SK-N-SH treated with all-trans-retinoic acid at 6 μM for 48 hours (cell line): Measurements from ENCODE around the gene NAB1.
"Not testable (repeated sequence)": the region's sequence is repeated elsewhere in the genome, so short reads cannot be mapped to it uniquely, and the experiment has no call there.

ENCODE experiments used
- ATAC-seq: fragments of 200-7000 bp; cut with Tn5 transposase; 3 replicates; pipeline ENCODE4 v1.9.1; 2020; ENCODE audit warnings: mild to moderate bottlenecking, moderate library complexity
- ARNTL ChIP-seq: fragments of 450-650 bp; formaldehyde crosslinking; IDR thresholded peaks from 2 replicates; pipeline ENCODE4 v1.5.0; 2020; ENCODE audit warnings: low read depth, mild to moderate bottlenecking, moderate library complexity, borderline replicate concordance
- BACH2 ChIP-seq: fragments of 250-450 bp; sonication (Bioruptor Pico); IDR thresholded peaks from 2 replicates; pipeline ENCODE4 v1.9.0; 2021; ENCODE audit warnings: mild to moderate bottlenecking, borderline replicate concordance
- CREB5 ChIP-seq: fragments of 250-450 bp; sonication (Bioruptor Pico); IDR thresholded peaks from 2 replicates; pipeline ENCODE4 v1.5.1; 2020; ENCODE audit warnings: low read depth, mild to moderate bottlenecking, moderate library complexity
- CSDC2 ChIP-seq: fragments of 250-450 bp; sonication (Bioruptor Pico); IDR thresholded peaks from 2 replicates; pipeline ENCODE4 v1.5.0; 2020; ENCODE audit warnings: mild to moderate bottlenecking, moderate library complexity
- ESRRG ChIP-seq: fragments of 250-450 bp; sonication (Bioruptor Pico); IDR thresholded peaks from 2 replicates; pipeline ENCODE4 v1.6.1; 2021; ENCODE audit warnings: mild to moderate bottlenecking
- GLIS3 ChIP-seq: fragments of 250-450 bp; sonication (Bioruptor Pico); IDR thresholded peaks from 2 replicates; pipeline ENCODE4 v1.5.0; 2020; ENCODE audit warnings: mild to moderate bottlenecking, moderate library complexity
- ISL1 ChIP-seq: fragments of 250-450 bp; sonication (Bioruptor Pico); IDR thresholded peaks from 2 replicates; pipeline ENCODE4 v2.1.2; 2022; ENCODE audit warnings: mild to moderate bottlenecking, moderate library complexity
- PATZ1 ChIP-seq: fragments of 250-450 bp; sonication (Bioruptor Pico); IDR thresholded peaks from 2 replicates; pipeline ENCODE4 v1.8.0; 2020; ENCODE audit warnings: mild to moderate bottlenecking, moderate library complexity, borderline replicate concordance
- PPARA ChIP-seq: fragments of 250-450 bp; sonication (Bioruptor Pico); IDR thresholded peaks from 2 replicates; pipeline ENCODE4 v1.5.0; 2020; ENCODE audit warnings: mild to moderate bottlenecking, borderline replicate concordance
- RARB ChIP-seq: fragments of 250-450 bp; sonication (Bioruptor Pico); IDR thresholded peaks from 2 replicates; pipeline ENCODE4 v1.8.0; 2021; ENCODE audit warnings: mild to moderate bottlenecking, moderate library complexity
- SNAI2 ChIP-seq: fragments of 250-450 bp; sonication (Bioruptor Pico); IDR thresholded peaks from 2 replicates; pipeline ENCODE4 v1.5.0; 2020; ENCODE audit warnings: mild to moderate bottlenecking, moderate library complexity
- TCF4 ChIP-seq: fragments of 250-450 bp; sonication (Bioruptor Pico); IDR thresholded peaks from 2 replicates; pipeline ENCODE4 v1.8.0; 2021; ENCODE audit warnings: mild to moderate bottlenecking, moderate library complexity, borderline replicate concordance
- ZC3H10 ChIP-seq: fragments of 250-450 bp; sonication (Bioruptor Pico); IDR thresholded peaks from 2 replicates; pipeline ENCODE4 v1.5.1; 2021; ENCODE audit warnings: mild to moderate bottlenecking, moderate library complexity
- ZFP3 ChIP-seq: fragments of 250-450 bp; sonication (Bioruptor Pico); IDR thresholded peaks from 2 replicates; pipeline ENCODE4 v1.5.0; 2020; ENCODE audit warnings: mild to moderate bottlenecking, moderate library complexity
- ZFP30 ChIP-seq: fragments of 450-650 bp; formaldehyde crosslinking; IDR thresholded peaks from 2 replicates; pipeline ENCODE4 v1.5.0; 2022; ENCODE audit warnings: mild to moderate bottlenecking, moderate library complexity
- ZNF565 ChIP-seq: fragments of 450-650 bp; formaldehyde crosslinking; conservative IDR thresholded peaks from 2 replicates; pipeline ENCODE4 v1.5.0; 2020; ENCODE audit warnings: low read depth, mild to moderate bottlenecking, moderate library complexity
- ZNF70 ChIP-seq: fragments of 450-650 bp; formaldehyde crosslinking; IDR thresholded peaks from 2 replicates; pipeline ENCODE4 v1.5.0; 2020; ENCODE audit warnings: mild to moderate bottlenecking, moderate library complexity
- ZNF8 ChIP-seq: fragments of 450-650 bp; formaldehyde crosslinking; IDR thresholded peaks from 2 replicates; pipeline ENCODE4 v1.5.0; 2020; ENCODE audit warnings: mild to moderate bottlenecking, moderate library complexity
- TF ChIP-seq, protein P1 (sequence below): fragments of 250-450 bp; sonication (Bioruptor Pico); IDR thresholded peaks from 2 replicates; pipeline ENCODE4 v1.5.1; 2021; ENCODE audit warnings: mild to moderate bottlenecking, moderate library complexity
- TF ChIP-seq, protein P2 (sequence below): fragments of 250-450 bp; sonication (Bioruptor Pico); IDR thresholded peaks from 2 replicates; pipeline ENCODE4 v1.5.0; 2020; ENCODE audit warnings: mild to moderate bottlenecking, moderate library complexity

NAB1 gene

DNA sequence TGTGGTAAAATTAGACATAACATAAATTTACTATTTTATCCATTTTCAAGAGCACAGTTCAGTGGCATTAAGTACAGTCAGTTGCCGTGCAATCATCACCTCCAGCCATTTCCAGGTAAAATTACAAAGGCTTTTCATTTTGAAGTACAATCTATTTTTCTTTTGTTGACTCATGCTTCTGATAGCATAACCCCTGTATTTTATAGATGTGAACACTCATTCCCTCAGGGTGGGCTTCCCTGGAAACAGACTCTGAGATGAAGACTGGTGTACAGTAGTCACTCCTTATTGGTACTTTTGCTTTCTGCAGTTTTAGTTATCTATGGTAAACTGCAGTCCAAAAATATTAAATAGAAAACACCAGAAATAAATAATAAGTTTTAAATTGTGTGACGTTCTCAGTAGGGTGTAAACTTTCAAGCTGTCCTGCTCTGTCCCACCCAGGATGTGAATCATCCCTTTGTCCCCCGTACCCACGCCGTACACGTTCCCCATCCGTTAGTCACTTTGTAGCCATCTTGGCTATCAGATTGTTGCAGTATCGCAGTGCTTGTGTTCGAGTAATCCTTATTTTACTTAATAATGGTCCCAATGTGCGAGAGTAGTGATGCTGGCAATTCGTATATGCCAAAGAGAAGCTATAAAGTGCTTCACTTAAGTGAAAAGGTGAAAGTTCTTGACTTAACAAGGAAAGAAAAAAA, 41.1 kb upstream of the NAB1 start:
- ATAC-seq = no peak
- TF ChIP-seq BACH2 (CRISPR knock-in tag) (no peak), SNAI2 (CRISPR knock-in tag) (no peak), PATZ1 (CRISPR knock-in tag) (no peak), ZFP30 (CRISPR knock-in tag) (no peak), ISL1 (no peak), ZNF70 (CRISPR knock-in tag) (no peak)

GRCh38 chr2:190608863-190609262, 40.0 kb upstream of the NAB1 start:
- not testable (repeated sequence) for ATAC-seq

DNA sequence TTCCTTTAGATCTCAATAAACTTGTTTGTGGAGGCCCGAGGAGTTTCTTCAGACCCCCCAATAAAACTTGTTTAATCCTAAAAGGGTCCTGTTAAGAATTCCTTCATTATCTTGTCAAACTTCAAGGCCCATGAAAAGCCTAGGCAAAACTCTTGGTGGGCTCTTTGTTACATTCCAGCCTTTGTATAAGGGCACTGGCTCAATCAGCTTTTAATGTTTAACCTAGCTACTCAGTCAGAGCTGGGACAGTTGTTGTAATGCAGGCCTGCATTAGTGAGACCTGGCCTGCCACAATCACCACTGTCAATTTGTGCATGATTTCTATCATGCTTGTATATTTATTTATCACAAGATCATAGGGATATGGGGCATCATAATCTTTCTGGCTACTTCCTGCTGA, 39.5 kb upstream of the NAB1 start:
- ATAC-seq = not testable (repeated sequence)

DNA sequence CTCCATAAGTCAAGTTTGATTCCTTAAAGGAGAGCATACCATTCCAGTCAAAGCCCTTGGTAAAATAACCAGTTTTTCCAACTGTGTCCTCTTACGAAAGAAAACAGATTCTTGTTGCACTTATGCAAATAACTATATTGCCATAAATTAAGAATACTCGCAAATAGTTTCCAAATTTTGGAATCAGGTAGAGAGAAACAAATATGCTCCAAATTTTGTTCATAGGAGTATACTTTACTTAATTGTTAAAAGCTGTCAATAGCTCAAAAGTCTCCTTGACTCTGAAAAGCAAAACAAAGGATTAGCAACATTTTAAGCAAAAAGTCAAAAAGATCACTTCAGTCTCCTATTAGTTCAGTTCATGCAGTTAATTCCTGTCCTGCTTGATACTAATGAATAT, 38.4 kb upstream of the NAB1 start:
- not testable (repeated sequence) for ATAC-seq

- ATAC-seq = no peak
Measured at GRCh38 chr2:190615555-190616200, 33.2 kb upstream of the NAB1 start.

GRCh38 chr2:190618030-190618429, 30.9 kb upstream of the NAB1 start:
- TF ChIP-seq ZNF70 (CRISPR knock-in tag) (no peak), TCF4 (no peak), CREB5 (no peak), SNAI2 (CRISPR knock-in tag) (no peak), RARB (CRISPR knock-in tag) (no peak), ESRRG (CRISPR knock-in tag) (no peak), ZNF8 (no peak), BACH2 (CRISPR knock-in tag) (no peak), GLIS3 (CRISPR knock-in tag) (no peak), ZFP3 (CRISPR knock-in tag) (no peak), PPARA (CRISPR knock-in tag) (no peak), ZFP30 (CRISPR knock-in tag) (no peak), ZNF565 (CRISPR knock-in tag) (no peak), ARNTL (CRISPR knock-in tag) (no peak), CSDC2 (CRISPR knock-in tag) (no peak), PATZ1 (CRISPR knock-in tag) (no peak), ZC3H10 (CRISPR knock-in tag) (no peak)
- TF ChIP-seq, protein P1, sequence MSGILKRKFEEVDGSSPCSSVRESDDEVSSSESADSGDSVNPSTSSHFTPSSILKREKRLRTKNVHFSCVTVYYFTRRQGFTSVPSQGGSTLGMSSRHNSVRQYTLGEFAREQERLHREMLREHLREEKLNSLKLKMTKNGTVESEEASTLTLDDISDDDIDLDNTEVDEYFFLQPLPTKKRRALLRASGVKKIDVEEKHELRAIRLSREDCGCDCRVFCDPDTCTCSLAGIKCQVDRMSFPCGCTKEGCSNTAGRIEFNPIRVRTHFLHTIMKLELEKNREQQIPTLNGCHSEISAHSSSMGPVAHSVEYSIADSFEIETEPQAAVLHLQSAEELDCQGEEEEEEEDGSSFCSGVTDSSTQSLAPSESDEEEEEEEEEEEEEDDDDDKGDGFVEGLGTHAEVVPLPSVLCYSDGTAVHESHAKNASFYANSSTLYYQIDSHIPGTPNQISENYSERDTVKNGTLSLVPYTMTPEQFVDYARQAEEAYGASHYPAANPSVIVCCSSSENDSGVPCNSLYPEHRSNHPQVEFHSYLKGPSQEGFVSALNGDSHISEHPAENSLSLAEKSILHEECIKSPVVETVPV (CRISPR knock-in tag) = no peak
- TF ChIP-seq, protein P2, sequence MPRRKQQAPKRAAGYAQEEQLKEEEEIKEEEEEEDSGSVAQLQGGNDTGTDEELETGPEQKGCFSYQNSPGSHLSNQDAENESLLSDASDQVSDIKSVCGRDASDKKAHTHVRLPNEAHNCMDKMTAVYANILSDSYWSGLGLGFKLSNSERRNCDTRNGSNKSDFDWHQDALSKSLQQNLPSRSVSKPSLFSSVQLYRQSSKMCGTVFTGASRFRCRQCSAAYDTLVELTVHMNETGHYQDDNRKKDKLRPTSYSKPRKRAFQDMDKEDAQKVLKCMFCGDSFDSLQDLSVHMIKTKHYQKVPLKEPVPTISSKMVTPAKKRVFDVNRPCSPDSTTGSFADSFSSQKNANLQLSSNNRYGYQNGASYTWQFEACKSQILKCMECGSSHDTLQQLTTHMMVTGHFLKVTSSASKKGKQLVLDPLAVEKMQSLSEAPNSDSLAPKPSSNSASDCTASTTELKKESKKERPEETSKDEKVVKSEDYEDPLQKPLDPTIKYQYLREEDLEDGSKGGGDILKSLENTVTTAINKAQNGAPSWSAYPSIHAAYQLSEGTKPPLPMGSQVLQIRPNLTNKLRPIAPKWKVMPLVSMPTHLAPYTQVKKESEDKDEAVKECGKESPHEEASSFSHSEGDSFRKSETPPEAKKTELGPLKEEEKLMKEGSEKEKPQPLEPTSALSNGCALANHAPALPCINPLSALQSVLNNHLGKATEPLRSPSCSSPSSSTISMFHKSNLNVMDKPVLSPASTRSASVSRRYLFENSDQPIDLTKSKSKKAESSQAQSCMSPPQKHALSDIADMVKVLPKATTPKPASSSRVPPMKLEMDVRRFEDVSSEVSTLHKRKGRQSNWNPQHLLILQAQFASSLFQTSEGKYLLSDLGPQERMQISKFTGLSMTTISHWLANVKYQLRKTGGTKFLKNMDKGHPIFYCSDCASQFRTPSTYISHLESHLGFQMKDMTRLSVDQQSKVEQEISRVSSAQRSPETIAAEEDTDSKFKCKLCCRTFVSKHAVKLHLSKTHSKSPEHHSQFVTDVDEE (CRISPR knock-in tag) = no peak
- no peak for ATAC-seq

More at GRCh38 chr2:190615555-190616200, 33.2 kb upstream of the NAB1 start:
- TF ChIP-seq ZNF70 (CRISPR knock-in tag) = no peak
- no peak for TF ChIP-seq SNAI2 (CRISPR knock-in tag)
- TF ChIP-seq, protein P1 (CRISPR knock-in tag) = no peak
- TF ChIP-seq, all 23 proteins: peak for 0
